HG03442 (cell line): ENCODE data around the gene PDIA2.
"Not testable (repeated sequence)": the region's sequence is repeated elsewhere in the genome, so short reads cannot be mapped to it uniquely, and the experiment has no call there.

Experiments
- ATAC-seq: cut with Tn5 transposase; IDR thresholded peaks from one replicate; pipeline ENCODE4 v1.9.1; 2021; ENCODE audit warnings: mild to moderate bottlenecking, moderate library complexity; ENCODE audit not compliant: unreplicated experiment

Gene PDIA2

GRCh38 chr16:324451-325334, 41.7 kb downstream of the PDIA2 start:
- ATAC-seq = no peak

GRCh38 chr16:325375-326145, 42.6 kb downstream of the PDIA2 start:
- ATAC-seq = no peak

- no peak for ATAC-seq
Measured at GRCh38 chr16:330741-331140, 47.8 kb downstream of the PDIA2 start.

- not testable (repeated sequence) for ATAC-seq
Measured at GRCh38 chr16:331181-331814, 48.3 kb downstream of the PDIA2 start.

DNA sequence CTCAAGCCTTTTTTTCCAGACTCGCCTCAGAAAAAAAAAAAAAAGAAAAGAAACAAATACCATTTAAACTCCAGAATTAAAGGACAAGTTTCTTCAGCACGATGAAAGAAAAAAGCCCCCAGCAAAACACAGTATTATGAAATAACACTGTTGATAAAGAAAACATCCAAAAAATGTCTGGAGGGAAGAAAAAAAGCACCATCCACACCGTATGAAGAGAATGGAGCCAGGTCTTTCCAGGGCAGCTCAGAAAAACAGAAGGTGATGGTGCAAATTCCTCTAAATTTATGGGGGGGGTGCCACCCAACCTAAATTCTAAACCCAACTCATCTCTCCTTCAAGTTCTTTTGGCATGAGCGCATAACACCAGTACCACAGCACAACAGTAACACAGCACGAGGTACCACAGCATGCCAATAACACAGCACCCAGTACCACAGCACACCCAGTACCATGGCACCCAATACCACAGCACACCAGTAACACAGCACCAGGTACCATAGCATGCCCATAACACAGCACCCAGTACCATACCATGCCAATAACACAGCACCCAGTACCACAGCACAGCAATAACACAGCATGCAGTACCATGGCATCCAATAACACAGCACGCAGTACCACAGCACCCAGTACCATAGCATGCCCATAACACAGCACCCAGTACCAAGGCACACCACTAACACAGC, 50.6 kb downstream of the PDIA2 start:
- ATAC-seq = no peak

DNA sequence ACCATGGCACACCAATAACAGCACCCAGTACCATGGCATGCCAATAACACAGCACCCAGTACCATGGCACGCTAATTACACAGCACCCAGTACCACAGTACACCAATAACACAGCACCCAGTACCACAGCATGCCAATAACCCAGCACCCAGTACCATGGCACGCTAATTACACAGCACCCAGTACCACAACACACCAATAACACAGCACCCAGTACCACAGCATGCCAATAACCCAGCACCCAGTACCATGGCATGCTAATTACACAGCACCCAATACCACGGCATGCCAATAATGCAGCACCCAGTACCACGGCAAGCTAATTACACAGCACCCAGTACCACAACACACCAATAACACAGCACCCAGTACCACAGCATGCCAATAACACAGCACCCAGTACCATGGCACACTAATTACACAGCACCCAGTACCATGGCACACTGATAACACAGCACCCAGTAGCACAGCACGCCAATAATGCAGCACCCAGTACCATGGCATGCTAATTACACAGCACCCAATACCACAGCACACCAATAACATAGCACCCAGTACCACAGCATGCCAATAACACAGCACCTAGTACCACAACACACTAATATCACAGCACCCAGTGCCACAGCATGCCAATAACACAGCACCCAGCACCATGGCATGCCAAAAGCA, 51.3 kb downstream of the PDIA2 start:
- not testable (repeated sequence) for ATAC-seq

- ATAC-seq = not testable (repeated sequence)
Measured at GRCh38 chr16:334861-335632, 52.1 kb downstream of the PDIA2 start.

GRCh38 chr16:336269-336668, 53.3 kb downstream of the PDIA2 start:
- no peak for ATAC-seq
